Activated CD4-positive, alpha-beta memory T cell treated with anti-CD3 and anti-CD28 coated beads for 36 hours (primary cell): Measurements from ENCODE around the gene TUNAR. TPM values are rescaled to one million over a fixed set of nuclear protein-coding genes. Genes with fewer than 3 reads are reported as not detected.
"Not testable (repeated sequence)": the region's sequence is repeated elsewhere in the genome, so short reads cannot be mapped to it uniquely, and the experiment has no call there.

ENCODE experiments used
- CTCF ChIA-PET: fragments of 350-600 bp; sonication (Branson Sonifier 250); formaldehyde crosslinking; loops from one replicate; lab custom pipeline; 2021; ENCODE audit warnings: antibody characterized with exemption, inconsistent platforms; lab: Charles Lee
- POLR2A ChIA-PET: fragments of 350-600 bp; sonication (Branson Sonifier 250); formaldehyde crosslinking; loops from one replicate; lab custom pipeline; 2021; ENCODE audit warnings: antibody characterized with exemption; lab: Charles Lee
- DNase-seq: peaks from one replicate; pipeline ENCODE4 v3.0.0-alpha.2; 2020
- H3K27ac Mint-ChIP-seq: one replicate; pipeline ENCODE4 v1.8.0; 2021; ENCODE audit warnings: mixed read lengths
- H3K27me3 Mint-ChIP-seq: one replicate; pipeline ENCODE4 v1.8.0; 2021; ENCODE audit warnings: mixed read lengths
- H3K36me3 Mint-ChIP-seq: one replicate; pipeline ENCODE4 v1.8.0; 2021; ENCODE audit warnings: mixed read lengths
- H3K4me1 Mint-ChIP-seq: one replicate; pipeline ENCODE4 v1.8.0; 2021; ENCODE audit warnings: low read depth, mixed read lengths
- H3K4me3 Mint-ChIP-seq: one replicate; pipeline ENCODE4 v1.8.0; 2021; ENCODE audit warnings: mild to moderate bottlenecking, mixed read lengths
- H3K9me3 Mint-ChIP-seq: one replicate; pipeline ENCODE4 v1.8.0; 2021; ENCODE audit warnings: mixed read lengths
- intact Hi-C: fragments of 100-400 bp; cut with micrococcal nuclease; formaldehyde crosslinking; loops from one replicate; pipeline ENCODE4 v1.15.1; 2023
- total RNA-seq, 2 experiments: library from RNA; stranded (reverse); gene quantifications; one replicate each; pipeline ENCODE4 v1.2.3, GENCODE V29; 2021

The TUNAR gene
- total RNA-seq, 2 experiments from 2014 or later, result not detected

DNA sequence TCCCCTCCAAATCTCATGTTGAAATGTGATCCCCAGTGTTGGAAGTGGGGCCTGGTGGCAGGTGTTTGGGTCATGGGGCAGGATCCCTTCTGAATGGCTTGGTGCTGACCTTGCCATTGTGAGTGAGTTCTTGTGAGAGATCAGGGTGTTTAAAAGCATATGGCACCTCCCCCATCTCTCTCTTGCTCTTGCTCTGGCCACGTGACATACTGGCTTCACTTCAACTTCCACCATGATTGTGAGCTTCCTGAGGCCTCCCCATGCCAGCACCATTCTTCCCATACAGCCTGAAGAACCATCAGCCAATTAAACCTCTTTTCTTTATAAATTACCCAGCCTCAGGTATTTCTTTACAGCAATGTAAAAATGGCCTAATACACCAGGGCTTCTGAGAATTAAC lies 82.7 kb downstream of the TUNAR start:
- intact Hi-C loops, result no loop called here
- DNase-seq, result no peak
- Mint-ChIP-seq H3K4me3 (no peak overlapping the region), H3K4me1 (no peaks in the 10 kb centered on the region), H3K27me3 (peaks cover 24% of the 10 kb centered on the region), H3K27ac (no peak overlapping the region), H3K9me3 (no peaks in the 10 kb centered on the region), H3K36me3 (no peaks in the 10 kb centered on the region)
- POLR2A ChIA-PET, result no interaction called here
- CTCF ChIA-PET, result no interaction called here

DNA sequence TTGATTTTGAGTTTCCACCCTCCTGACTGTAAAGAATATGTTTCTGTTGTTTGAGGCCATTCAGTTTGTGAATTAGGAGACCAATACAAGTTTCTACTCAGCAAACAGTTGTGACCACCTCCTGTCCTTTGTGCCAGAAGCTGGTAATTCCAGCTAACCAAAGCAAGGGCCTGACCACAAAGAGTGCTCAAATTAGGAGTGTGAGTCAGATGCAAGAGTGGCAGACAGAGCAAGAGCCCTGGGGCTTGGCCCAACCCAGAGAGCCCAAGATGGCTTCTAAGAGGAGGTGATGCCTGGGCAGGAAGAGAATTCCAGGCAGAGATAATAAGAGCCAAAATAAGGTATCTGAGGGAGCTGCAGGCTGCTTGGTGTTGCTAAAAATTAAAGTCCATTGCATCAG lies 84.8 kb downstream of the TUNAR start:
- no peak for DNase-seq
- Mint-ChIP-seq H3K27me3 (peaks cover 17% of the 10 kb centered on the region), H3K36me3 (no peaks in the 10 kb centered on the region), H3K4me1 (no peaks in the 10 kb centered on the region), H3K9me3 (no peaks in the 10 kb centered on the region), H3K4me3 (no peak overlapping the region), H3K27ac (no peak overlapping the region)
- intact Hi-C loops, result no loop called here
- POLR2A ChIA-PET, result no interaction called here
- CTCF ChIA-PET, result no interaction called here

DNA sequence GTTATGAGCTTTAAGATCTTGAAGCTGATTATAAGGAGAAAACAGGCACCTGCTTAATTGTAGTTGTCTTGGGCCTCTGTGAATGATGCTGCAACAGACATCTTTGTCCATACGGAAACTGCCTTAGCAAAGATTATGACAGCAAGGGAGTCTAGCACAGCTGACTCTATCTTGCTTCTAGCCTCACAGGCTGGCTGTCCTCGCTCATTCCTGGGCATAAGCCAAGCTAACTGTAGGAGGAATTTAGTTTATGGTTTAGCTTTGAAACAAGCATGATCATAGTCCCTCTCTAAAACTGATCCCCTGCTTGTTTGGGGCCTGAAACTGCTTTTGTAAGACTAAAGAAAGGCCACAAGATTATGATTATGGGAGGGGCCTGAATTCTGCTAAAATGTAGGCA lies 88.3 kb downstream of the TUNAR start:
- Mint-ChIP-seq H3K4me1 (no peaks in the 10 kb centered on the region), H3K36me3 (no peaks in the 10 kb centered on the region), H3K4me3 (no peak overlapping the region), H3K27me3 (peaks cover 6% of the 10 kb centered on the region), H3K9me3 (no peaks in the 10 kb centered on the region), H3K27ac (no peak overlapping the region)
- intact Hi-C loops, result no loop called here
- ChIA-PET POLR2A (no interaction called here), CTCF (no interaction called here)
- DNase-seq, result no peak

DNA sequence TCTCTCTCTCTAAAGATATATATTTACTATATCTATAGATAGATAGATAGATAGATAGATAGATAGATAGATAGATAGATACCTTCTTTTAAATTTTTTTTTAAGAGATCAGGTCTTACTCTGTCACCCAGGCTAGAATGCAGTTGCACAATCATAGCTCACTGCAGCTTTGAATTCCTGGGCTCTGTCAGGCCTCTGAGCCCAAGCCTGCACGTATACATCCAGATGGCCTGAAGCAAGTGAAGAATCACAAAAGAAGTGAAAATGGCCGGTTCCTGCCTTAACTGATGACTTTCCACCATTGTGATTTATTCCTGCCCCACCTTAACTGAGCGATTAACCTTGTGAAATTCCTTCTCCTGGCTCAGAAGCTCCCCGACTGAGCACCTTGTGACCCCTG lies 91.4 kb downstream of the TUNAR start:
- H3K4me1 Mint-ChIP-seq, CTCF ChIA-PET, H3K36me3 Mint-ChIP-seq, intact Hi-C loops, H3K4me3 Mint-ChIP-seq, DNase-seq, H3K27me3 Mint-ChIP-seq, POLR2A ChIA-PET, H3K27ac Mint-ChIP-seq, H3K9me3 Mint-ChIP-seq: not testable (repeated sequence)

Other genes starting within 250 kb of the TUNAR start
- gene TCL1B, start 190.4 kb upstream of the TUNAR start, total RNA-seq, result not detected
- gene TCL1A, start 162.7 kb upstream of the TUNAR start, total RNA-seq, result not detected
- 1 to 10 TPM; 3.2 to 4.6 TPM for gene C14orf132, start 162.5 kb downstream of the TUNAR start, total RNA-seq